ENCODE measurements around the gene FAM83E. TPM values are rescaled to one million over a fixed set of nuclear protein-coding genes. Genes with fewer than 3 reads are reported as not detected.

FAM83E gene
- total and polyA plus RNA-seq, 2 of the 8 experiments (the other 6 are each of a cell fraction or from before 2014, with no cell fraction given) = 1.8 to 5.3 TPM

GRCh38 chr19:48596237-48596636 lies 18.6 kb downstream of the FAM83E start:
- Histone ChIP-seq H3K4me1 (replicated peaks in 1 of 4; ENCODE audit: control insufficient read depth in 3 of 4, insufficient read depth in 4 of 4, low read length in 3 of 4) (no peaks in the 10 kb centered on the region), H3K4ac (replicated peaks; ENCODE audit: insufficient read length, low read depth, low read length) (no peak overlapping the region), H3K4me2 (ENCODE audit: insufficient read depth in 1 of 2, low read depth in 2 of 2, low read length in 2 of 2) (no peak overlapping the region), H3K56ac (replicated peaks; ENCODE audit: insufficient read length, low read depth, low read length) (no peak overlapping the region), H2BK20ac (ENCODE audit: low read length) (no peak overlapping the region), H3K23ac (ENCODE audit: insufficient read length) (no peak overlapping the region), H3K79me2 (ENCODE audit: control insufficient read depth in 1 of 2, insufficient read depth in 2 of 2, low read length in 2 of 2) (no peaks in the 10 kb centered on the region), H3K18ac (ENCODE audit: extremely low read depth, low read length) (no peak overlapping the region), H4K5ac (ENCODE audit: insufficient read length, low read depth, low read length) (no peak overlapping the region), H2BK120ac (replicated peaks; ENCODE audit: low read depth, low read length) (no peak overlapping the region), H3K4me3 (ENCODE audit: extremely low read depth in 1 of 4, insufficient read depth in 2 of 4, low read depth in 3 of 4, low read length in 4 of 4) (no peak overlapping the region), H3K14ac (ENCODE audit: insufficient read length) (no peak overlapping the region), H2BK15ac (ENCODE audit: low read length) (no peak overlapping the region), H2AFZ (ENCODE audit: low read length) (no peak overlapping the region), H3K27me3 (replicated peaks in 1 of 4; ENCODE audit: control insufficient read depth in 3 of 4, extremely low read depth in 1 of 4, insufficient read depth in 3 of 4, low read length in 3 of 4) (0 out of 7 replicates have a peak, but pooled peaks cover 0 to 3% (median 0%) of the 10 kb centered on the region in 4 experiments), H3K23me2 (ENCODE audit: low read depth, low read length) (no peaks in the 10 kb centered on the region; the same call in 1 of the 2 replicates), H2BK5ac (ENCODE audit: low read depth, low read length) (no peak overlapping the region), H3K36me3 (ENCODE audit: control insufficient read depth in 2 of 4, insufficient read depth in 4 of 4, low read length in 3 of 4) (no peaks in the 10 kb centered on the region), H2AK5ac (ENCODE audit: low read depth, low read length) (no peak overlapping the region), H3K27ac (ENCODE audit: low read depth, low read length) (no peak overlapping the region), H4K91ac (replicated peaks; ENCODE audit: insufficient read length, low read length) (no peak overlapping the region), H4K8ac (ENCODE audit: extremely low read depth, insufficient read depth, low read length) (no peak overlapping the region), H3K9ac (replicated peaks in 1 of 4; ENCODE audit: extremely low read depth in 1 of 4, low read depth in 3 of 4, low read length in 3 of 4) (no peak overlapping the region), H4K20me1 (replicated peaks in 1 of 2; ENCODE audit: control insufficient read depth in 1 of 2, insufficient read depth in 2 of 2, low read length in 2 of 2) (peaks cover 0 to 2% of the 10 kb centered on the region in 2 experiments), H3K79me1 (ENCODE audit: low read depth, low read length) (no peaks in the 10 kb centered on the region), H3K9me3 (ENCODE audit: insufficient read depth in 2 of 2, low read depth in 1 of 2, low read length in 1 of 2) (no peaks in the 10 kb centered on the region), H2BK12ac (ENCODE audit: low read depth, low read length) (no peak overlapping the region)
- FAIRE-seq (no peak), DNase-seq (ENCODE audit: low read depth in 1 of 2, low spot score in 2 of 2) (no peak)
- CTCF ChIA-PET (ENCODE audit: partially characterized antibody) = interaction anchor here (1.1 to 13.5 kb wide), 3 partner anchors 8 to 12 kb away, joined by 4 to 143 read pairs (median 6); partner anchors contain the start of gene SPACA4
- 89% methylated on average over 3 of the region's 4 CpGs; no CpG with 5 or more reads in 1 of the 2 experiments for WGBS, 2 experiments (ENCODE audit: extremely low coverage in 1 of 2, insufficient coverage in 1 of 2, insufficient read length in 1 of 2, insufficient replicate concordance in 2 of 2, low coverage in 1 of 2, low lambda C conversion rate in 2 of 2, missing lambda C conversion rate in 1 of 2)
- POLR2A ChIA-PET (ENCODE audit: partially characterized antibody) = interaction anchor here (3.8 to 16.9 kb wide), 2 partner anchors 12 to 20 kb away, joined by 17 to 175 read pairs; partner anchors contain the start of genes FAM83E, RPL18, SPACA4 and SPHK2
- TF ChIP-seq SIRT6 (IDR thresholded peaks at IDR 0.05; ENCODE audit: low read length) (no peak), YY1 (IDR thresholded peaks at IDR 0.05; ENCODE audit: low read depth, low read length) (no peak), E2F6 (IDR thresholded peaks at IDR 0.05) (no peak)
